HepG2 (cell line): ENCODE measurements around the gene SERTAD1. TPM values are rescaled to one million over a fixed set of nuclear protein-coding genes. Genes with fewer than 3 reads are reported as not detected.

Experiments used
- ATAC-seq: fragments of 200-7000 bp; cut with Tn5 transposase; 3 replicates; pipeline ENCODE4 v1.9.1; 2020; ENCODE audit warnings: mild to moderate bottlenecking, moderate library complexity
- BruUV-seq: library from RNA; stranded (reverse); fragments of 400-500 nt; replicated peaks from 2 replicates; lab custom pipeline; 2021; lab: Mats Ljungman, UMichigan
- CTCF ChIA-PET: fragments of 300-600 bp; formaldehyde crosslinking; extraction: SDS; loops from one replicate; lab custom pipeline; 2021; ENCODE audit warnings: low total read pairs, inconsistent platforms, low intra/inter-chr PET ratio; lab: Yijun Ruan, JAX
- POLR2A ChIA-PET: fragments of 350-600 bp; sonication (Branson Sonifier 250); formaldehyde crosslinking; loops from one replicate; lab custom pipeline; 2020; ENCODE audit warnings: antibody characterized with exemption, inconsistent platforms; lab: Yijun Ruan, JAX
- DNase-seq: peaks from one replicate; pipeline ENCODE4 v3.0.0-alpha.2; 2015; ENCODE audit warnings: low spot score
- FAIRE-seq: peaks from 3 replicates; lab custom pipeline; 2011; peaks lifted over from hg19 to GRCh38; lab: Jason Lieb, UNC
- H2AFZ ChIP-seq: one replicate; pipeline ENCODE4 v1.6.1; 2011; ENCODE audit warnings: low read length, inconsistent platforms
- H3K27ac ChIP-seq: fragments of 300-600 bp; 3 replicates; pipeline ENCODE4 v1.8.0; 2011; ENCODE audit warnings: mixed run types, mild to moderate bottlenecking, mixed read lengths, low read length, inconsistent platforms; ENCODE audit not compliant: insufficient read depth; ENCODE audit errors: extremely low read length
- H3K27me3 ChIP-seq, 2 experiments: fragments of 200-600 bp in 1 of 2; 2 replicates in 1 of 2; 3 replicates in 1 of 2; pipeline versions ENCODE4 v1.6.0 to v1.8.0; 2011; ENCODE audit warnings: low read length in 2 of 2, mild to moderate bottlenecking in 2 of 2, moderate library complexity in 2 of 2, inconsistent platforms in 1 of 2; ENCODE audit not compliant: insufficient read depth in 2 of 2, control insufficient read depth in 1 of 2
- H3K36me3 ChIP-seq, 2 experiments: fragments of 200-600 bp in 1 of 2; replicated peaks in 1 of 2; 2 replicates in 1 of 2; 3 replicates in 1 of 2; pipeline versions ENCODE4 v1.5.1 to v1.8.0; 2011; ENCODE audit warnings: low read length in 2 of 2, inconsistent platforms in 1 of 2; ENCODE audit not compliant: insufficient read depth in 2 of 2, control insufficient read depth in 1 of 2
- H3K4me1 ChIP-seq: 2 replicates; pipeline ENCODE4 v1.5.1; 2012; ENCODE audit warnings: low read length, inconsistent platforms; ENCODE audit not compliant: insufficient read depth
- H3K4me2 ChIP-seq: 2 replicates; pipeline ENCODE4 v1.6.0; 2011; ENCODE audit warnings: low read depth, low read length, inconsistent platforms
- H3K4me3 ChIP-seq, 3 experiments: fragments of 200-600 bp in 1 of 3; sonication (generic), shearing (Covaris generic) in 1 of 3; replicated peaks in 1 of 3; 2 replicates each; pipeline ENCODE4 v1.5.1; 2011 to 2016; ENCODE audit warnings: low read length in 3 of 3, inconsistent platforms in 2 of 3, low read depth in 2 of 3, mild to moderate bottlenecking in 2 of 3, control low read depth in 1 of 3, mixed read lengths in 1 of 3; ENCODE audit not compliant: insufficient read depth in 1 of 3
- H3K79me2 ChIP-seq: one replicate; pipeline ENCODE4 v1.6.1; 2011; ENCODE audit warnings: low read length, inconsistent platforms; ENCODE audit not compliant: insufficient read depth
- H3K9ac ChIP-seq: 2 replicates; pipeline ENCODE4 v1.6.0; 2011; ENCODE audit warnings: mild to moderate bottlenecking, low read depth, low read length, inconsistent platforms; ENCODE audit not compliant: insufficient read depth
- H3K9me3 ChIP-seq: 2 replicates; pipeline ENCODE4 v1.5.1; 2012; ENCODE audit warnings: mild to moderate bottlenecking, low read length
- H4K20me1 ChIP-seq: 2 replicates; pipeline ENCODE4 v1.6.0; 2011; ENCODE audit warnings: inconsistent platforms, mild to moderate bottlenecking, low read length, moderate library complexity; ENCODE audit not compliant: insufficient read depth
- BCL3 ChIP-seq: sonication (generic); formaldehyde crosslinking; IDR thresholded peaks from 2 replicates; pipeline ENCODE4 v1.5.1; 2020; ENCODE audit warnings: mild to moderate bottlenecking, missing genetic modification reagents, moderate library complexity
- CENPX ChIP-seq: sonication (generic); formaldehyde crosslinking; IDR thresholded peaks from 2 replicates; pipeline ENCODE4 v1.9.0; 2021; ENCODE audit warnings: mild to moderate bottlenecking, missing genetic modification reagents, moderate library complexity
- SRSF4 ChIP-seq: fragments of 200-400 bp; formaldehyde crosslinking; IDR thresholded peaks from one replicate; pipeline ENCODE4 v1.6.1; 2018; ENCODE audit warnings: mild to moderate bottlenecking, low read depth, low read length, moderate library complexity; ENCODE audit not compliant: poor library complexity, severe bottlenecking
- WGBS: methylation state at CpG from one replicate; pipeline ENCODE4 v1.1.6; 2017; ENCODE audit warnings: low lambda C conversion rate; 5-methylcytosine and 5-hydroxymethylcytosine counted together
- in situ Hi-C: cut with HindIII; loops from 2 replicates; pipeline ENCODE4 v1.10.0; 2017; ENCODE audit warnings: low pct_unique_long_range_greater_than_20kb; ENCODE audit not compliant: extremely low pct_ligation_motif_present
- intact Hi-C: fragments of 100-400 bp; cut with micrococcal nuclease; formaldehyde crosslinking; loops from one replicate; pipeline ENCODE4 v1.10.0; 2022; ENCODE audit not compliant: unreplicated experiment
- polyA plus RNA-seq, 8 experiments: library from polyadenylated mRNA; depleted of rRNA in 3 of 8; stranded (reverse) in 7 of 8; unstranded in 1 of 8; fragments of >200 nt; fragmentation: Illumina TruSeq in 4 of 8; extraction: Trizol in 4 of 8; gene quantifications; 2 replicates each; pipeline versions ENCODE4 v1.2.1 to v1.2.3, GENCODE V29; 2011 to 2016; ENCODE audit warnings: low read depth in 4 of 8, missing spikeins in 1 of 8, mixed read lengths in 1 of 8; ENCODE audit not compliant: insufficient read depth in 1 of 8
- total RNA-seq, 5 experiments: library from RNA; depleted of rRNA; stranded (reverse); fragments of >200 nt; fragmentation: Illumina TruSeq; extraction: Trizol; gene quantifications; 2 replicates each; pipeline ENCODE4 v1.2.3, GENCODE V29; 2016; ENCODE audit warnings: low read depth in 1 of 5
- TF ChIP-seq, protein P1 (sequence below): IDR thresholded peaks from 2 replicates; pipeline ENCODE4 v1.6.1; 2016; ENCODE audit warnings: control low read depth
- TF ChIP-seq, protein P2 (sequence below): sonication (generic); formaldehyde crosslinking; IDR thresholded peaks from 2 replicates; pipeline ENCODE4 v1.4.0; 2020; ENCODE audit warnings: missing genetic modification reagents, borderline replicate concordance

The SERTAD1 gene
- total and polyA plus RNA-seq, 2 of the 13 experiments (the other 11 are each of a cell fraction or from before 2014, with no cell fraction given), result 4.3 to 4.5 TPM

- in situ Hi-C loops (no loop called here), intact Hi-C loops (no loop called here)
- no TSS peak for BruUV-seq
- H3K27me3 ChIP-seq, result peaks cover 2 to 27% of the 10 kb centered on the region in 2 experiments; a peak in 3 of 5 replicates
- 0 out of 2 replicates have a peak overlapping the region, but pooled peaks have one; percentile 1 for H3K9ac ChIP-seq
- no peaks in the 10 kb centered on the region for H3K79me2 ChIP-seq
- no peak for DNase-seq
- ATAC-seq, result peak; percentile 42
- POLR2A ChIA-PET, result interaction anchor here (3.6 kb wide), 1 partner anchor 10 kb away, joined by 14 read pairs; no protein-coding TSS in a partner anchor
- WGBS, result 2% methylated on average over 9 of the region's 16 CpGs
- H3K4me2 ChIP-seq, result peak overlapping the region; percentile 21
- FAIRE-seq, result no peak
- TF ChIP-seq, protein P1, sequence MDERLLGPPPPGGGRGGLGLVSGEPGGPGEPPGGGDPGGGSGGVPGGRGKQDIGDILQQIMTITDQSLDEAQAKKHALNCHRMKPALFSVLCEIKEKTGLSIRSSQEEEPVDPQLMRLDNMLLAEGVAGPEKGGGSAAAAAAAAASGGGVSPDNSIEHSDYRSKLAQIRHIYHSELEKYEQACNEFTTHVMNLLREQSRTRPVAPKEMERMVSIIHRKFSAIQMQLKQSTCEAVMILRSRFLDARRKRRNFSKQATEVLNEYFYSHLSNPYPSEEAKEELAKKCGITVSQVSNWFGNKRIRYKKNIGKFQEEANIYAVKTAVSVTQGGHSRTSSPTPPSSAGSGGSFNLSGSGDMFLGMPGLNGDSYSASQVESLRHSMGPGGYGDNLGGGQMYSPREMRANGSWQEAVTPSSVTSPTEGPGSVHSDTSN (CRISPR knock-in tag), result no peak
- TF ChIP-seq SRSF4 (no peak), BCL3 (no peak), CENPX (no peak)
- TF ChIP-seq, protein P2, sequence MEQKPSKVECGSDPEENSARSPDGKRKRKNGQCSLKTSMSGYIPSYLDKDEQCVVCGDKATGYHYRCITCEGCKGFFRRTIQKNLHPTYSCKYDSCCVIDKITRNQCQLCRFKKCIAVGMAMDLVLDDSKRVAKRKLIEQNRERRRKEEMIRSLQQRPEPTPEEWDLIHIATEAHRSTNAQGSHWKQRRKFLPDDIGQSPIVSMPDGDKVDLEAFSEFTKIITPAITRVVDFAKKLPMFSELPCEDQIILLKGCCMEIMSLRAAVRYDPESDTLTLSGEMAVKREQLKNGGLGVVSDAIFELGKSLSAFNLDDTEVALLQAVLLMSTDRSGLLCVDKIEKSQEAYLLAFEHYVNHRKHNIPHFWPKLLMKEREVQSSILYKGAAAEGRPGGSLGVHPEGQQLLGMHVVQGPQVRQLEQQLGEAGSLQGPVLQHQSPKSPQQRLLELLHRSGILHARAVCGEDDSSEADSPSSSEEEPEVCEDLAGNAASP (CRISPR knock-in tag), result peak; percentile 16; the same call in 1 of the 2 replicates
- TF ChIP-seq, all 625 proteins: peak for 1
- no peak overlapping the region for H2AFZ ChIP-seq
- no peaks in the 10 kb centered on the region for H3K36me3 ChIP-seq
- H3K4me3 ChIP-seq, result no peak overlapping the region; a peak in 1 of 6 replicates
- CTCF ChIA-PET, result no interaction called here
- H3K9me3 ChIP-seq, result no peaks in the 10 kb centered on the region
- H3K4me1 ChIP-seq, result peaks cover 45% of the 10 kb centered on the region
- H3K27ac ChIP-seq, result no peak overlapping the region
- H4K20me1 ChIP-seq, result no peaks in the 10 kb centered on the region
Measured at GRCh38 chr19:40411125-40411842, 14.5 kb downstream of the SERTAD1 start.
